ENCODE data around the gene MAST3. TPM values are rescaled to one million over a fixed set of nuclear protein-coding genes. Genes with fewer than 3 reads are reported as not detected.

Gene MAST3
- total RNA-seq, 3 donors from 2014 or later = 25.2 to 37.3 (median 34.7) TPM

GRCh38 chr19:18196511-18196845 lies 98.9 kb downstream of the MAST3 start:
- intact Hi-C loops (cut with DNase I, micrococcal nuclease) = no loop called here
- DNase-seq (no peak), ATAC-seq (no peak)
- H3K9me3 ChIP-seq = no peaks in the 10 kb centered on the region
- peaks cover 20% of the 10 kb centered on the region for H3K4me1 ChIP-seq (ENCODE audit: low read depth)
- TF ChIP-seq, protein P1, sequence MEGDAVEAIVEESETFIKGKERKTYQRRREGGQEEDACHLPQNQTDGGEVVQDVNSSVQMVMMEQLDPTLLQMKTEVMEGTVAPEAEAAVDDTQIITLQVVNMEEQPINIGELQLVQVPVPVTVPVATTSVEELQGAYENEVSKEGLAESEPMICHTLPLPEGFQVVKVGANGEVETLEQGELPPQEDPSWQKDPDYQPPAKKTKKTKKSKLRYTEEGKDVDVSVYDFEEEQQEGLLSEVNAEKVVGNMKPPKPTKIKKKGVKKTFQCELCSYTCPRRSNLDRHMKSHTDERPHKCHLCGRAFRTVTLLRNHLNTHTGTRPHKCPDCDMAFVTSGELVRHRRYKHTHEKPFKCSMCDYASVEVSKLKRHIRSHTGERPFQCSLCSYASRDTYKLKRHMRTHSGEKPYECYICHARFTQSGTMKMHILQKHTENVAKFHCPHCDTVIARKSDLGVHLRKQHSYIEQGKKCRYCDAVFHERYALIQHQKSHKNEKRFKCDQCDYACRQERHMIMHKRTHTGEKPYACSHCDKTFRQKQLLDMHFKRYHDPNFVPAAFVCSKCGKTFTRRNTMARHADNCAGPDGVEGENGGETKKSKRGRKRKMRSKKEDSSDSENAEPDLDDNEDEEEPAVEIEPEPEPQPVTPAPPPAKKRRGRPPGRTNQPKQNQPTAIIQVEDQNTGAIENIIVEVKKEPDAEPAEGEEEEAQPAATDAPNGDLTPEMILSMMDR (IDR thresholded peaks at IDR 0.05) = no peak
- H3K36me3 ChIP-seq (ENCODE audit: low read depth) = no peaks in the 10 kb centered on the region
- H3K4me3 ChIP-seq = no peak overlapping the region

DNA sequence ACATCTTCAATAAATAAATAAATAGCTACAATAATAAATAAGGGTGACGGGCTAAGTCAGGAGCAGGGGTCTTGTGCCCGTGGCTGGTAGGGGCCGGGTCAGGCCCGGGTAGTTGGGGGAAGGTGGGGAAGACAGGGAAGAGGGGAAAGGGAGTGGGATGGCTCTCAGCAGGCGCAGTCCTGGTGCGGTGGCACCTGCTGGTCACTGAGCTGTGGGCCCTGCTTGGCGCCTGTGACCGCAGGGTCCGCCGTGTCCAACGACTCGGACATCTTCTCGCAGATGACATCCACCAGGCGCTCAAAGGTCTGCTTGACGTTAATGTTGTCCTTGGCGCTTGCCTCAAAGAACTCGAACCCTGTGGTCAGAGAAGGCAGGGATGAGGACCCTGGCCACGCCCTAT lies 99.7 kb downstream of the MAST3 start:
- no peaks in the 10 kb centered on the region for H3K9me3 ChIP-seq
- H3K36me3 ChIP-seq (ENCODE audit: low read depth) = no peaks in the 10 kb centered on the region
- no peak overlapping the region for H3K4me3 ChIP-seq
- H3K4me1 ChIP-seq (ENCODE audit: low read depth) = peaks cover 13% of the 10 kb centered on the region
- no peak for DNase-seq
- ATAC-seq = no peak
- intact Hi-C loops (cut with DNase I, micrococcal nuclease) = no loop called here
- TF ChIP-seq, protein P1 (IDR thresholded peaks at IDR 0.05) = no peak

- intact Hi-C loops (cut with DNase I, micrococcal nuclease) = no loop called here
Measured at GRCh38 chr19:18197941-18198340, 100.4 kb downstream of the MAST3 start.

DNA sequence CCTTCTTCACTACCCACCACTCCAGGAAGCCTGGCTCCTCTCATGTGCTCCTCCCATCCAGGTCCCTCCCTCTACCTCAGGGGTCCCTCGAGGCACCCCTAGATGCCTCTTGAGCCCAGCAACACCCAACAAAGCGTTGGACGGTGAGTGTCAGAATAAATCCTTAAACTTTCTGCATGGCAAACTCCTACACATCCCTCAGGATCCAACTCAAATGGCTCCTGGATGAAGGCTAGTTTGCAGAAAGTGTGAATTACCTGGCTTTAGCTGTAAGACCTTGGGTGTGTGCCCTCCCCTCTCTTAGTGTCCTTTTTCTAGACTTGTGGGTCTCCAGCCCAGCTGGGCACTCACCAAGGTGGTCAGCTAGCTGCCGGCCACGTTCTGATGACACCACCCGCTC lies 100.8 kb downstream of the MAST3 start:
- H3K9me3 ChIP-seq = no peaks in the 10 kb centered on the region
- intact Hi-C loops (cut with DNase I, micrococcal nuclease) = no loop called here
- peaks cover 22% of the 10 kb centered on the region for H3K4me1 ChIP-seq (ENCODE audit: low read depth)
- H3K4me3 ChIP-seq = no peak overlapping the region
- ATAC-seq = no peak
- H3K36me3 ChIP-seq (ENCODE audit: low read depth) = no peaks in the 10 kb centered on the region
- TF ChIP-seq, protein P1 (IDR thresholded peaks at IDR 0.05) = no peak
- DNase-seq = no peak

More at GRCh38 chr19:18197941-18198340, 100.4 kb downstream of the MAST3 start:
- H3K9me3 ChIP-seq = no peaks in the 10 kb centered on the region
- H3K4me1 ChIP-seq (ENCODE audit: low read depth) = peaks cover 18% of the 10 kb centered on the region
- no peak overlapping the region for H3K4me3 ChIP-seq
- TF ChIP-seq, protein P1 (IDR thresholded peaks at IDR 0.05) = no peak
- H3K36me3 ChIP-seq (ENCODE audit: low read depth) = no peaks in the 10 kb centered on the region
- ATAC-seq (no peak), DNase-seq (no peak)

Other genes starting within 250 kb of the MAST3 start
- gene JAK3, start 249.8 kb upstream of the MAST3 start, total RNA-seq = 1 to 10 TPM; 3.1 to 9.1 (median 5.4) TPM
- gene RPL18A, start 237.9 kb upstream of the MAST3 start, total RNA-seq = 1,000 to 10,000 TPM; 1,368 to 1,650 (median 1,462) TPM
- gene SLC5A5, start 225.8 kb upstream of the MAST3 start, total RNA-seq = under 1 TPM in 1 of 3 donors, not detected in 2; 0.19 TPM
- gene CCDC124, start 164.8 kb upstream of the MAST3 start, total RNA-seq = 10 to 100 TPM; 30.2 to 78.4 (median 56.3) TPM
- gene KCNN1, start 130.7 kb upstream of the MAST3 start, total RNA-seq = under 1 TPM in 1 of 3 donors, not detected in 2; 0.79 TPM
- 10 to 100 TPM; 26.4 to 31.1 (median 30.8) TPM for gene ARRDC2, start 89.6 kb upstream of the MAST3 start, total RNA-seq
- 1 to 10 TPM; 1.8 to 4.0 (median 2.2) TPM for gene IL12RB1, start 10.8 kb upstream of the MAST3 start, total RNA-seq
- gene PIK3R2, start 55.4 kb downstream of the MAST3 start, total RNA-seq = 10 to 100 TPM; 31.6 to 40.0 (median 35.2) TPM
- gene IFI30, start 76.0 kb downstream of the MAST3 start, total RNA-seq = 100 to 1,000 TPM in 1 of 3 donors, 10 to 100 TPM in 2; 46.6 to 122 (median 49.4) TPM
- gene MPV17L2, start 95.4 kb downstream of the MAST3 start, total RNA-seq = 10 to 100 TPM in 2 of 3 donors, 1 to 10 TPM in 1; 6.7 to 12.4 (median 12.0) TPM
- gene RAB3A, start 106.3 kb downstream of the MAST3 start, total RNA-seq = 1 to 10 TPM; 5.7 to 7.6 (median 6.8) TPM
- 1 to 10 TPM; 2.5 to 7.7 (median 6.2) TPM for gene PDE4C, start 128.7 kb downstream of the MAST3 start, total RNA-seq
- 10 to 100 TPM in 1 of 3 donors, 1 to 10 TPM in 2; 4.4 to 10.6 (median 8.0) TPM for gene IQCN, start 176.7 kb downstream of the MAST3 start, total RNA-seq
- 100 to 1,000 TPM; 267 to 328 (median 295) TPM for gene JUND, start 183.8 kb downstream of the MAST3 start, total RNA-seq
- gene LSM4, start 225.3 kb downstream of the MAST3 start, total RNA-seq = 100 to 1,000 TPM in 2 of 3 donors, 10 to 100 TPM in 1; 86.3 to 158 (median 124) TPM
- 10 to 100 TPM; 77.1 to 97.4 (median 91.5) TPM for gene PGPEP1, start 242.8 kb downstream of the MAST3 start, total RNA-seq